ENCODE measurements around the gene ZMYM2.
"Not testable (repeated sequence)": the region's sequence is repeated elsewhere in the genome, so short reads cannot be mapped to it uniquely, and the experiment has no call there.

ZMYM2 gene

GRCh38 chr13:20037908-20038307, 79.4 kb downstream of the ZMYM2 start:
- in situ Hi-C loops (cut with HindIII; ENCODE audit: low pct_unique_long_range_greater_than_20kb, low sequenced_read_pairs), result no loop called here
- no peak for TF ChIP-seq JUND (IDR thresholded peaks at IDR 0.05; ENCODE audit: low read depth)
- no peak for DNase-seq (ENCODE audit: low read depth in 1 of 2, low spot score in 1 of 2)

- DNase-seq (ENCODE audit: low read depth in 1 of 2, low spot score in 1 of 2); in situ Hi-C loops (cut with HindIII; ENCODE audit: low pct_unique_long_range_greater_than_20kb, low sequenced_read_pairs): not testable (repeated sequence)
Measured at GRCh38 chr13:20042603-20043002, 84.1 kb downstream of the ZMYM2 start.

- in situ Hi-C loops (cut with HindIII; ENCODE audit: low pct_unique_long_range_greater_than_20kb, low sequenced_read_pairs), result no loop called here
- no peak for TF ChIP-seq JUND (IDR thresholded peaks at IDR 0.05; ENCODE audit: low read depth)
- no peak for DNase-seq (ENCODE audit: low read depth in 1 of 2, low spot score in 1 of 2)
Measured at GRCh38 chr13:20043207-20043925, 84.8 kb downstream of the ZMYM2 start.

- DNase-seq (ENCODE audit: low read depth in 1 of 2, low spot score in 1 of 2), result no peak
- no peak for TF ChIP-seq JUND (IDR thresholded peaks at IDR 0.05; ENCODE audit: low read depth)
- in situ Hi-C loops (cut with HindIII; ENCODE audit: low pct_unique_long_range_greater_than_20kb, low sequenced_read_pairs), result no loop called here
Measured at GRCh38 chr13:20044086-20044485, 85.6 kb downstream of the ZMYM2 start.

- DNase-seq (ENCODE audit: low read depth in 1 of 2, low spot score in 1 of 2), result no peak
- in situ Hi-C loops (cut with HindIII; ENCODE audit: low pct_unique_long_range_greater_than_20kb, low sequenced_read_pairs), result no loop called here
- TF ChIP-seq JUND (IDR thresholded peaks at IDR 0.05; ENCODE audit: low read depth), result no peak
Measured at GRCh38 chr13:20045950-20046548, 87.5 kb downstream of the ZMYM2 start.

- DNase-seq (ENCODE audit: low read depth in 1 of 2, low spot score in 1 of 2), result peak in 1 of 2 experiments; percentile 45
- in situ Hi-C loops (cut with HindIII; ENCODE audit: low pct_unique_long_range_greater_than_20kb, low sequenced_read_pairs), result no loop called here
- no peak for TF ChIP-seq JUND (IDR thresholded peaks at IDR 0.05; ENCODE audit: low read depth)
Measured at GRCh38 chr13:20049558-20050473, 91.3 kb downstream of the ZMYM2 start.

- in situ Hi-C loops (cut with HindIII; ENCODE audit: low pct_unique_long_range_greater_than_20kb, low sequenced_read_pairs), result no loop called here
- DNase-seq (ENCODE audit: low read depth in 1 of 2, low spot score in 1 of 2), result no peak
- no peak for TF ChIP-seq JUND (IDR thresholded peaks at IDR 0.05; ENCODE audit: low read depth)
Measured at GRCh38 chr13:20051366-20051765, 92.8 kb downstream of the ZMYM2 start.

- no peak for TF ChIP-seq JUND (IDR thresholded peaks at IDR 0.05; ENCODE audit: low read depth)
- in situ Hi-C loops (cut with HindIII; ENCODE audit: low pct_unique_long_range_greater_than_20kb, low sequenced_read_pairs), result no loop called here
Measured at GRCh38 chr13:20053016-20053415, 94.5 kb downstream of the ZMYM2 start.

GRCh38 chr13:20053891-20054290, 95.4 kb downstream of the ZMYM2 start:
- in situ Hi-C loops (cut with HindIII; ENCODE audit: low pct_unique_long_range_greater_than_20kb, low sequenced_read_pairs), result no loop called here
- DNase-seq (ENCODE audit: low read depth in 1 of 2, low spot score in 1 of 2), result no peak

More at GRCh38 chr13:20053016-20053415, 94.5 kb downstream of the ZMYM2 start:
- DNase-seq (ENCODE audit: low read depth in 1 of 2, low spot score in 1 of 2), result no peak

GRCh38 chr13:20054586-20054985, 96.1 kb downstream of the ZMYM2 start:
- in situ Hi-C loops (cut with HindIII; ENCODE audit: low pct_unique_long_range_greater_than_20kb, low sequenced_read_pairs), result no loop called here
- DNase-seq (ENCODE audit: low read depth in 1 of 2, low spot score in 1 of 2), result no peak
- no peak for TF ChIP-seq JUND (IDR thresholded peaks at IDR 0.05; ENCODE audit: low read depth)

More at GRCh38 chr13:20053891-20054290, 95.4 kb downstream of the ZMYM2 start:
- TF ChIP-seq JUND (IDR thresholded peaks at IDR 0.05; ENCODE audit: low read depth), result no peak

- no peak for TF ChIP-seq JUND (IDR thresholded peaks at IDR 0.05; ENCODE audit: low read depth)
- DNase-seq (ENCODE audit: low read depth in 1 of 2, low spot score in 1 of 2), result no peak
- in situ Hi-C loops (cut with HindIII; ENCODE audit: low pct_unique_long_range_greater_than_20kb, low sequenced_read_pairs), result no loop called here
Measured at GRCh38 chr13:20057214-20057613, 98.7 kb downstream of the ZMYM2 start.

GRCh38 chr13:20057963-20058362, 99.4 kb downstream of the ZMYM2 start:
- no peak for DNase-seq (ENCODE audit: low read depth in 1 of 2, low spot score in 1 of 2)
- in situ Hi-C loops (cut with HindIII; ENCODE audit: low pct_unique_long_range_greater_than_20kb, low sequenced_read_pairs), result no loop called here
- TF ChIP-seq JUND (IDR thresholded peaks at IDR 0.05; ENCODE audit: low read depth), result no peak

GRCh38 chr13:20058476-20058875, 99.9 kb downstream of the ZMYM2 start:
- peak in 1 of 2 experiments; percentile 8 for DNase-seq (ENCODE audit: low read depth in 1 of 2, low spot score in 1 of 2)
- in situ Hi-C loops (cut with HindIII; ENCODE audit: low pct_unique_long_range_greater_than_20kb, low sequenced_read_pairs), result no loop called here
- TF ChIP-seq JUND (IDR thresholded peaks at IDR 0.05; ENCODE audit: low read depth), result no peak

Data from T47D (cell line).